ENCODE data around the gene CDH18. TPM values are rescaled to one million over a fixed set of nuclear protein-coding genes. Genes with fewer than 3 reads are reported as not detected.

The CDH18 gene
- polyA plus RNA-seq, 1 donor from 2014 or later = 5.6 TPM

DNA sequence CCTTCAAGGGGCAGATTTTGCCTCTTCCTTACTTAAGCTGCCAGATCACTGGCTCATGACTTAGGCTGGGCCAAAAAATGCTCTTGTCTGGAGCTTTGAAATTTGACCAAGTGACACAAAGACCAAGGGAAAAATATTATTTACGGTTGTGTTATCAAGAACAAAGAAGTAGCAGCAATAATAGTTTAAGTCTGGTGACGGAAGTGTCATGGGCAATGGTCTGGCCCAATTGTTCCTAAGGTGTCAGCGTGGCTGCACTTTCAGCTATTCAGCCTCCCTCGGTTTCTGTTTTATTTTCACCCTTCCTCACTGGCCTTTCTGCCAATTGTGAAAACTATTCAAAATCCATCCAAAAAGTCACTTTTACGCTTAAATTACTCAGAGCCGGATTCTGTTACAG lies 185.3 kb downstream of the CDH18 start:
- no peak overlapping the region for H3K4me3 ChIP-seq (ENCODE audit: low read length)
- no peaks in the 10 kb centered on the region for H3K9me3 ChIP-seq (ENCODE audit: low read length)
- no peaks in the 10 kb centered on the region for H3K9me2 ChIP-seq (ENCODE audit: insufficient read depth, low read length)
- no peaks in the 10 kb centered on the region for H3K27me3 ChIP-seq (ENCODE audit: insufficient read depth, low read depth, low read length)
- H3F3A ChIP-seq (ENCODE audit: insufficient read depth, low read length, poor library complexity, severe bottlenecking) = no peaks in the 10 kb centered on the region
- H3K79me2 ChIP-seq (replicated peaks; ENCODE audit: insufficient read depth, low read length) = no peaks in the 10 kb centered on the region
- no peak overlapping the region for H3K9ac ChIP-seq (ENCODE audit: low read length)
- no peaks in the 10 kb centered on the region for H4K20me1 ChIP-seq (ENCODE audit: insufficient read depth)
- no peak overlapping the region for H3K27ac ChIP-seq (ENCODE audit: low read length)
- TF ChIP-seq EZH2 (IDR thresholded peaks at IDR 0.05; ENCODE audit: borderline replicate concordance, insufficient read depth, low read length, poor library complexity, severe bottlenecking) = no peak
- TF ChIP-seq CTCF (IDR thresholded peaks at IDR 0.05; ENCODE audit: poor library complexity, severe bottlenecking) = no peak
- TF ChIP-seq EP300 (conservative IDR thresholded peaks at IDR 0.05; ENCODE audit: poor library complexity, severe bottlenecking) = no peak
- no peak for TF ChIP-seq RAD21 (conservative IDR thresholded peaks at IDR 0.05)
- TF ChIP-seq POLR2AphosphoS5 (IDR thresholded peaks at IDR 0.05) = no peak
- no peak for TF ChIP-seq TAF1 (IDR thresholded peaks at IDR 0.05; ENCODE audit: low read depth)
- no peak for TF ChIP-seq SMC3 (conservative IDR thresholded peaks at IDR 0.05; ENCODE audit: poor library complexity)
- no peak for TF ChIP-seq REST (IDR thresholded peaks at IDR 0.05; ENCODE audit: borderline replicate concordance)
- TF ChIP-seq MXI1 (conservative IDR thresholded peaks at IDR 0.05; ENCODE audit: poor library complexity, severe bottlenecking) = no peak
- H3K4me2 ChIP-seq (ENCODE audit: low read length) = no peak overlapping the region
- H2AFZ ChIP-seq (ENCODE audit: low read depth, low read length) = no peak overlapping the region
- no peaks in the 10 kb centered on the region for H3K36me3 ChIP-seq (ENCODE audit: insufficient read depth, low read length)

DNA sequence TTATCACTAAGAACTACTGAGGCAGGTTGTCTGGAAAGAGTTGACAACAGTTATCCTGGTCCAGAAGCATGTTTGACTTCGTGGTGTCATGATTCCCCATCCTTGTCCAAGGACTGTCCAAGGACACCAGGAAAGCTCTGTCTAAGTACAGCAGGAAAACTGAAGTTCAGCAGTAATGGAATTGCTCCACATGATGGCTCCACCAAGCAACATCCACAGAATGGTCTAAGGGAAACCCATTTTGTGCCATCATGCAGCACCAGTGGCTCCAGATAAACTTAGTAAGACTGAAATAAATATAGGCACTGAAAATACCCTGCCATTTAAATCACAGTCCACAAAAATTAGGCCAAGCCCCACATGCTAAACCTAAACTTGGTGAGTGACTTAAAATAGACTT lies 192.8 kb downstream of the CDH18 start:
- H3K9me2 ChIP-seq (ENCODE audit: insufficient read depth, low read length) = no peaks in the 10 kb centered on the region
- no peaks in the 10 kb centered on the region for H4K20me1 ChIP-seq (ENCODE audit: insufficient read depth)
- no peaks in the 10 kb centered on the region for H3K27me3 ChIP-seq (ENCODE audit: insufficient read depth, low read depth, low read length)
- H3K4me3 ChIP-seq (ENCODE audit: low read length) = no peak overlapping the region
- H3K79me2 ChIP-seq (replicated peaks; ENCODE audit: insufficient read depth, low read length) = no peaks in the 10 kb centered on the region
- no peaks in the 10 kb centered on the region for H3F3A ChIP-seq (ENCODE audit: insufficient read depth, low read length, poor library complexity, severe bottlenecking)
- no peaks in the 10 kb centered on the region for H3K9me3 ChIP-seq (ENCODE audit: low read length)
- no peak overlapping the region for H3K4me2 ChIP-seq (ENCODE audit: low read length)
- TF ChIP-seq CTCF (IDR thresholded peaks at IDR 0.05; ENCODE audit: poor library complexity, severe bottlenecking) = peak; percentile 9
- no peak for TF ChIP-seq REST (IDR thresholded peaks at IDR 0.05; ENCODE audit: borderline replicate concordance)
- no peak overlapping the region for H2AFZ ChIP-seq (ENCODE audit: low read depth, low read length)
- no peak overlapping the region for H3K27ac ChIP-seq (ENCODE audit: low read length)
- no peak overlapping the region for H3K9ac ChIP-seq (ENCODE audit: low read length)
- no peaks in the 10 kb centered on the region for H3K36me3 ChIP-seq (ENCODE audit: insufficient read depth, low read length)

Measured in neural cell (in vitro differentiated cells).